T-helper 1 cell treated with Interleukin-12 subunit alpha and Interleukin-12 subunit beta and Interleukin-4 antibody, amounts not matched to agents 30 ng/mL and 1 ng/mL, for 36 hours (primary cell): ENCODE data around the gene PLEKHG2. TPM values are rescaled to one million over a fixed set of nuclear protein-coding genes. Genes with fewer than 3 reads are reported as not detected.

Source experiments
- intact Hi-C: fragments of 100-400 bp; cut with micrococcal nuclease; formaldehyde crosslinking; loops from one replicate; pipeline ENCODE4 v1.15.1; 2024
- total RNA-seq: library from RNA; stranded (reverse); gene quantifications from 2 replicates; pipeline ENCODE4 v1.2.3, GENCODE V29; 2022

PLEKHG2 gene
- total RNA-seq, 1 donor from 2014 or later, result 66.5 TPM

DNA sequence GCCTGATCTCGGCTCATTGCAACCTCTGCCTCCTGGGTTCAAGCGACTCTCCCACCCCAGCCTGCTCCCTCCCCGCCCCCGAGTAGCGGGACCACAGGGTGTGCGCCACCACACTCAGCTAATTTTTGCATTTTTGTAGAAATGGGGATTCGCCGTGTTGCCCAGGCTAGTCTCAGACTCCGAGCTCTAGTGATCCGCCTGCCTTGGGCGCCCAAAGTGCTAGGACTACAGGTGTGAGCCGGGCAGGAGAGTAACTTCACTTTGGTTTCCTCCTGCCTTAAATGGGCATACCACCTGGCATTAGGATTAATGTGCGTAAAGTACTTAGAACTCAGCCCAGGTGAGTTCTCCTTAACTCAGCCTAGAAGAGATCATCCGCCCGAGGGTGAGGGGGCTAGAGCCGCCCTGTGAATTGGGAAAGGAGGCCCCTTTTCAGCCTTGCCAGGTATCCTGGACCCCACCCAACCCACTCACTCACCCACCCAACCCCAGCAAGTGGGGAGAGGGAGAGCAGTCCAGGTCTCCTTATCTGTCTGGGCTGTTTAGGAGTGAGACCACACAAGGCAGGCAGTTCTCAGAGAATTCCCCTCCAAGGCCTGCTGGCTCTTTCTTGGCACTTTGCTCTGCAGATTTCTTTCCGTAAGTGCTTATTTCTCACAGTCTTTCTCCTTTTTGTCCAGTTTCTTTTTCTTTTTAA, 7.1 kb upstream of the PLEKHG2 start:
- intact Hi-C loops, result no loop called here

DNA sequence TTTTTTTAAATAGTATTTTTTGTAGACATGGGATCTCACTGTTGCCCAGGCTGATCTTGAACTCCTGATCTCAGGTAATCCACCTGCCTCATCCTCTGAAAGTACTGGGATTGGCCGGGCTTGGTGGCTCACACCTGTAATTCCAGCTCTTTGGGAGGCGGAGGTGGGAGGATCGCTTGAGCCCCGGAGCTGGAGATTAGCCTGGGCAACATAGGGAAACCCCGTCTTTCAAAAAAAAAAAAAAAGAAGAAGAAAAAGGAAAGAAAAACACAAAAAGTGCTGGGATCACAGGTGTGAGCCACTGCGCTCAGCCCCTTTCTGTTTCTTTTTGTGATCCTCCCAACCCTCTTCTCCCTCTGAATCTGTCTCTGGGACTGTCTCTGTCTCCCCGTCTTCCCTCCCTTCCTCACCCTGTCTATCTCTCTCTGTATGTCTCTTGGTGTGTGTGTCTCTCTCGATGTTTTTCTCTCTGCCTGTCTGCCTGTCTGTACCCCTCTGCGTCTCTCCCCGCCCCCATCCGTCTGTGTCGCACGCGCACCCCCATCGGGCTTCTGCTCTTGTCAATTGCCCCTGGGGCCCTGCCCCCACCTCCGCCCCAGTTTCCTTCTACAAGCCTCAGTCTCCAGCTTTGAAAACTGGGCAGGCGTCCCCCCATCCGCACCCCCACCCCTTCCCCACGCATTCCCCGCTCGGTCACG, 6.4 kb upstream of the PLEKHG2 start:
- intact Hi-C loops, result no loop called here

GRCh38 chr19:39406656-39407409, 5.6 kb upstream of the PLEKHG2 start, which contains the start of gene ZFP36:
Gene ZFP36, plus strand, starts transcription at chr19:39406847. Its CDS starts 58 bp downstream, at chr19:39406905.
- intact Hi-C loops, result loop anchor here (1.0 kb wide), 1 partner anchor 66 kb away; no protein-coding TSS in a partner anchor

DNA sequence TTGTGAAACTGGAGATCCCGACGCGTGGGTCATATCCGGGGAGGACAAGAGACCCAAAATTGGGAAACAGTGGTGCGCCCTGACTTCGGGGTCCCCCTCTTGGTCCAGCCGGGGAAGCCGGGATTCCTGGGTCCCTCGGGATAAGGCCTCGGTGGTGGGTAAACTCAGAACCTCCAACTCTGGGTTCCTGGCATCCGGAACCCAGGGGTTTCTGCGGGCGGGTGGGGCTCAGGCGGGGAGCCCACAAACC, 5.1 kb upstream of the PLEKHG2 start:
- intact Hi-C loops, result loop anchor here (1.0 kb wide), 1 partner anchor 66 kb away; no protein-coding TSS in a partner anchor

- intact Hi-C loops, result loop anchor here (1.0 kb wide), 1 partner anchor 67 kb away; no protein-coding TSS in a partner anchor
Observed at GRCh38 chr19:39407660-39408391, 4.6 kb upstream of the PLEKHG2 start.

DNA sequence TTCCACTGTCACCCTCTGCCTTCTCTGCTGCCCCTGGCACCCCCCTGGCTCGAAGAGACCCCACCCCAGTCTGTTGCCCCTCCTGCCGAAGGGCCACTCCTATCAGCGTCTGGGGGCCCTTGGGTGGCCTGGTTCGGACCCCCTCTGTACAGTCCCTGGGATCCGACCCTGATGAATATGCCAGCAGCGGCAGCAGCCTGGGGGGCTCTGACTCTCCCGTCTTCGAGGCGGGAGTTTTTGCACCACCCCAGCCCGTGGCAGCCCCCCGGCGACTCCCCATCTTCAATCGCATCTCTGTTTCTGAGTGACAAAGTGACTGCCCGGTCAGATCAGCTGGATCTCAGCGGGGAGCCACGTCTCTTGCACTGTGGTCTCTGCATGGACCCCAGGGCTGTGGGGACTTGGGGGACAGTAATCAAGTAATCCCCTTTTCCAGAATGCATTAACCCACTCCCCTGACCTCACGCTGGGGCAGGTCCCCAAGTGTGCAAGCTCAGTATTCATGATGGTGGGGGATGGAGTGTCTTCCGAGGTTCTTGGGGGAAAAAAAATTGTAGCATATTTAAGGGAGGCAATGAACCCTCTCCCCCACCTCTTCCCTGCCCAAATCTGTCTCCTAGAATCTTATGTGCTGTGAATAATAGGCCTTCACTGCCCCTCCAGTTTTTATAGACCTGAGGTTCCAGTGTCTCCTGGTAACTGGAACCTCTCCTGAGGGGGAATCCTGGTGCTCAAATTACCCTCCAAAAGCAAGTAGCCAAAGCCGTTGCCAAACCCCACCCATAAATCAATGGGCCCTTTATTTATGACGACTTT, 3.9 kb upstream of the PLEKHG2 start:
- intact Hi-C loops, result no loop called here

GRCh38 chr19:39409208-39410016, 3.1 kb upstream of the PLEKHG2 start:
- intact Hi-C loops, result no loop called here

- intact Hi-C loops, result no loop called here
Observed at GRCh38 chr19:39410017-39410830, 2.2 kb upstream of the PLEKHG2 start.

GRCh38 chr19:39410831-39411080, 1.7 kb upstream of the PLEKHG2 start:
- intact Hi-C loops, result loop anchor here (1.0 kb wide), 2 partner anchors 13 to 198 kb away; no protein-coding TSS in a partner anchor

DNA sequence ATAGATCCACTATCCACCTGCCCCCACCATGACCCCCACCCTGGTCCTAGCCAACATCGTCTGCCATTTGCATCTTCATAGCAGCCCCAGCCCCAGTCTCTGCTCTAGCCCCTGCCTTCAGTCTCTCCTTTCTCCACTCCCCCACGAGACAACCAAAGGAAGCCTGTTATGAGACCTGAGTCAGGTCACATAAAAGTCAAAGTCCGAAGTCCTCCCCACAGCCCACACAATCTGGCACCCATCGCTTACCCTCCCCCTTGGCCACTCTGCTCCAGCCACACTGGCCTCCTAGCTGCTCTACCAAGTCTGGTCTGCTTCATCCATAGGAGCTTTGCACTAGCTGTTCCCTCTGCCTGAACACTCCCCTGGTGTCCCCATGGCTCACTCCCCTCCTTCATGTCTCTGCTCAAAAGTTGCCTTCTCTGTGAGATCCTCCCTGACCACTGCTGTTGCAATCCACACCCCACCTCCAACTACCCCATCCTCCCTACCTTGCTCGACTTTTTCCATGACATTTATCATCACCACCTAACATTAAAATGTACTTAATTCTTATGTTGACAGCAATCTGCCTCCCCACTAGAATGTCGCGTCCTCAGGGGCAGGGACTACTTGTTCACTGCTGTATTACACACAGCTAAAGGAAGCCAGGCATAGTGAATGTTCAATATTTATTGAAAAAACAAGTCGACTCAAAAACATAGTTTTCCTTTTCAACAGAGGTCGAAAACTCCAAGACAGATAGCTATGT, 1.2 kb upstream of the PLEKHG2 start:
- intact Hi-C loops, result loop anchor here (1.0 kb wide), 2 partner anchors 14 to 199 kb away; no protein-coding TSS in a partner anchor

GRCh38 chr19:39411832-39412099, 703 bp upstream of the PLEKHG2 start:
- intact Hi-C loops, result loop anchor here (1.0 to 2.0 kb wide), 16 partner anchors 14 to 1340 kb away; partner anchors contain the start of genes EID2, EID2B, GMFG and MED29

DNA sequence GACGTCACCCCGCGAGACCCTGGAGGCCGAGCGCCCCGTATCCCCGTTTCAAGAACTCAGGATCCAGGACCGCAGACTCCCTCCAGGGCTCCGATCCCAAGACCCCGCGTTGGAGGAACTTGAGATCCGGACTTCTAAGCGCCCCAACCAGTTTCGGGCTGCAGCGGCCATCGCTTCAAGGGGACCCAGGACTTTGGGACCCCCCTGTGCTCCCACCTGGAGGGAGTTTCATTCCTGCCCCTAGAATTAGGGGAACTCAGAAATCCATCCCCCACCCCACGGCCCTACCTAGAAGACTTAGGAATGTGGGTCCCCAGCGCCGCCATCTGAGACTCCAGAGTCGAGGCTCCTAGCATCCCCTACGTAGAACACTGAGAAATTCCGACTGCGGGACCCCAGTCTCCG, 400 bp downstream of the PLEKHG2 start:
- intact Hi-C loops, result loop anchor here (1.0 to 2.0 kb wide), 14 partner anchors 17 to 1338 kb away; partner anchors contain the start of genes EID2, EID2B, GMFG and MED29

GRCh38 chr19:39413272-39413910, 922 bp downstream of the PLEKHG2 start:
- intact Hi-C loops, result loop anchor here (2.0 kb wide), 2 partner anchors 67 to 563 kb away; partner anchors contain the start of gene TIMM50

DNA sequence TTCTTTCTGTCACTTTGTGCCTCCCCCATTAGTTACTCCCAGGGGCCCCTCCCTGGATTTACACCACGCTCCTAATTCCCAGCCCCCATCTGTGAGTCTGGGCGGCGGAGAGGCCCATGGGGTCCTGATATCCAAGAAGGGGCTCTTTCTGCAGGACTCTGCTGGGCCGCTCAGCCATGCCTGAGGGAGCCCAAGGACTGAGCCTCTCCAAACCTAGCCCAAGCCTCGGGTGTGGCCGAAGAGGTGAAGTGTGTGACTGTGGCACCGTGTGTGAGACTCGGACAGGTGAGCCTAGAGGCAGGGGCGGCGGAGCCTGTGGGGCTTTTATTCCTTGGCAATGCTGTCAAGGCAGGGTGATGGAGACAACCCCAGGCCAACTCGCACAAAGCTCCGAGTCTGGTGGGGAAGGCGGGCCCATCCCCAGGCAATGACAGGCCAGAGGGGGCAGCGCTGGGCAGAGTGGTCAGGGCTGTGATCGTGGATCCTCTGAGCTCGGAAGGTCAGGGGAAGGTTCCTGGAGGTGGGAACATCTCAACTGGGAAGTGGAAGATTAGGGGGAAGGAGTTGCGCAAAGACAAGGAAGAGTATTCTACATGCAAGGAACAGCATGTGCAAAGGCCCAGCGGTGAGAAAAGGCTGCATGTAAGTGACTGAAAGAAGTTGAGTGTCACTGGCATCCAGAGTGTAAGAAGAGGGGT, 1.6 kb downstream of the PLEKHG2 start:
- intact Hi-C loops, result loop anchor here (2.0 kb wide), 2 partner anchors 67 to 563 kb away; partner anchors contain the start of gene TIMM50

DNA sequence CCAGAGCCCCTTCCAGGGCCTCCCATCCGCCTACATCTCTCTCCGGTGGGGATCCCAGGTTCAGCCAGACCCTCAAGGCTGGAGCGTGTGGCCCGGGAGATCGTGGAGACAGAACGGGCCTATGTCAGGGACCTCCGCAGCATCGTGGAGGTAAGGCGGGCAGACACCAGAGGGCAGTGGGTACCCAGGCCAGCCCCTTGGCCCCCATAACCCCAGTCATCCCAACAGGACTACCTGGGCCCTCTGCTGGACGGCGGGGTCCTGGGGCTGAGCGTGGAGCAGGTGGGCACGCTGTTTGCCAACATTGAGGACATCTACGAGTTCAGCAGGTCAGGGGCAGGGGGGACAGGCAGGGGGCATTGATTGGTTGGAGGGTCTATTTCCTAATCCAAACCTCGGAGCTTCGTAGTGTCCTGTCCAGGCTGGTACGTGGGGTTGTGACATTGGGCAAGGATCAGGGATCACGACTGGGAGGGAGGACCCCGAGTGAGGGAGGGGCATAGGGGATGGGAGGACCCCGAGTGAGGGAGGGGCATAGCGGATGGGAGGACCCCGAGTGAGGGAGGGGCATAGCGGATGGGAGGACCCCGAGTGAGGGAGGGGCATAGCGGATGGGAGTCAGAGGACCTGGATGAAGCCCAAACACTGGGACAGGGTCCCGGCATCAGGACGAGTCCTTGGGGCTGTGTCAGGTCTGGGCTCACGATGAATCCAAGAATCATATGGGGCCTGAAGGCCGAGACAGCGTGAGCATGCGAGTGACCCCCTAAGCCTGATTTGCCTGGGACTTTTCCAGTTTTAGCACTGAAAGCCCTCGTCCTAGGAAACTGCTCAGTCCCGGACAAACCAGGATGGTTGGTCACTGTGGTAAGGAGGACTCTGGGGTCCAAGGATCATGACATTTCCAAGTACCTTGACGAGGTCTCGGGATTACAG, 2.9 kb downstream of the PLEKHG2 start:
- intact Hi-C loops, result no loop called here
